Panc1 (cell line): ENCODE measurements around the gene FAM174A.

Source experiments
- POLR2AphosphoS5 ChIP-seq: IDR thresholded peaks from 2 replicates; pipeline ENCODE4 v1.6.1; 2012; ENCODE audit warnings: mild to moderate bottlenecking, low read depth, low read length, moderate library complexity
- SIN3A ChIP-seq: IDR thresholded peaks from 2 replicates; pipeline ENCODE4 v1.6.1; 2012; ENCODE audit warnings: low read depth, mild to moderate bottlenecking, low read length, moderate library complexity, borderline replicate concordance; ENCODE audit not compliant: insufficient read depth
- TCF7L2 ChIP-seq: IDR thresholded peaks from 2 replicates; pipeline ENCODE4 v1.6.1; 2011; ENCODE audit warnings: mild to moderate bottlenecking, low read depth, low read length, inconsistent platforms
- TF ChIP-seq, protein P1 (sequence below): fragments of 450-650 bp; IDR thresholded peaks from 2 replicates; pipeline ENCODE4 v1.5.1; 2017; ENCODE audit warnings: mild to moderate bottlenecking
- TF ChIP-seq, protein P2 (sequence below), 2 experiments: IDR thresholded peaks; 2 replicates each; pipeline ENCODE4 v1.6.1; 2011 to 2012; ENCODE audit warnings: low read depth in 2 of 2, control low read depth in 1 of 2, low read length in 1 of 2, mild to moderate bottlenecking in 1 of 2, moderate library complexity in 1 of 2; ENCODE audit not compliant: insufficient read depth in 1 of 2

DNA sequence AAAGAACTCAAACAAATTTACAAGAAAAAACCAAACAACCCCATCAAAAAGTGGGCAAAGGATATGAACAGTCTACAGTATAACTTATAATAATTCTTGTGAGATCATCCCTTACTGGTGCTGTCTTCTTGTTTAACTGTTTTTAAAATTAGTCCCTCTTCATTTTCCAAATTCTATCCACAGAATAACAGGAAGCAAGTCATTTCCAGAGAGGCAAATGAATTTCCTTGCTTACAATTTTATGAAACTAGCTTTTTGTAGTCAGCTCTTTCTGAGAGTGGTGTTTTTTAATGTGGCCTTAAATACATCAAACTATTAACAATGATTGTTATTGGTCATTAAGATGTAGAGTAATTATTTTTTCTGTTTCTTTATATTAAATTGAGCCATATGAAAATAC is 40.6 kb downstream of the FAM174A start:
- TF ChIP-seq POLR2AphosphoS5, result no peak
- TF ChIP-seq, protein P1, sequence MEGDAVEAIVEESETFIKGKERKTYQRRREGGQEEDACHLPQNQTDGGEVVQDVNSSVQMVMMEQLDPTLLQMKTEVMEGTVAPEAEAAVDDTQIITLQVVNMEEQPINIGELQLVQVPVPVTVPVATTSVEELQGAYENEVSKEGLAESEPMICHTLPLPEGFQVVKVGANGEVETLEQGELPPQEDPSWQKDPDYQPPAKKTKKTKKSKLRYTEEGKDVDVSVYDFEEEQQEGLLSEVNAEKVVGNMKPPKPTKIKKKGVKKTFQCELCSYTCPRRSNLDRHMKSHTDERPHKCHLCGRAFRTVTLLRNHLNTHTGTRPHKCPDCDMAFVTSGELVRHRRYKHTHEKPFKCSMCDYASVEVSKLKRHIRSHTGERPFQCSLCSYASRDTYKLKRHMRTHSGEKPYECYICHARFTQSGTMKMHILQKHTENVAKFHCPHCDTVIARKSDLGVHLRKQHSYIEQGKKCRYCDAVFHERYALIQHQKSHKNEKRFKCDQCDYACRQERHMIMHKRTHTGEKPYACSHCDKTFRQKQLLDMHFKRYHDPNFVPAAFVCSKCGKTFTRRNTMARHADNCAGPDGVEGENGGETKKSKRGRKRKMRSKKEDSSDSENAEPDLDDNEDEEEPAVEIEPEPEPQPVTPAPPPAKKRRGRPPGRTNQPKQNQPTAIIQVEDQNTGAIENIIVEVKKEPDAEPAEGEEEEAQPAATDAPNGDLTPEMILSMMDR, result no peak
- TF ChIP-seq, protein P2, sequence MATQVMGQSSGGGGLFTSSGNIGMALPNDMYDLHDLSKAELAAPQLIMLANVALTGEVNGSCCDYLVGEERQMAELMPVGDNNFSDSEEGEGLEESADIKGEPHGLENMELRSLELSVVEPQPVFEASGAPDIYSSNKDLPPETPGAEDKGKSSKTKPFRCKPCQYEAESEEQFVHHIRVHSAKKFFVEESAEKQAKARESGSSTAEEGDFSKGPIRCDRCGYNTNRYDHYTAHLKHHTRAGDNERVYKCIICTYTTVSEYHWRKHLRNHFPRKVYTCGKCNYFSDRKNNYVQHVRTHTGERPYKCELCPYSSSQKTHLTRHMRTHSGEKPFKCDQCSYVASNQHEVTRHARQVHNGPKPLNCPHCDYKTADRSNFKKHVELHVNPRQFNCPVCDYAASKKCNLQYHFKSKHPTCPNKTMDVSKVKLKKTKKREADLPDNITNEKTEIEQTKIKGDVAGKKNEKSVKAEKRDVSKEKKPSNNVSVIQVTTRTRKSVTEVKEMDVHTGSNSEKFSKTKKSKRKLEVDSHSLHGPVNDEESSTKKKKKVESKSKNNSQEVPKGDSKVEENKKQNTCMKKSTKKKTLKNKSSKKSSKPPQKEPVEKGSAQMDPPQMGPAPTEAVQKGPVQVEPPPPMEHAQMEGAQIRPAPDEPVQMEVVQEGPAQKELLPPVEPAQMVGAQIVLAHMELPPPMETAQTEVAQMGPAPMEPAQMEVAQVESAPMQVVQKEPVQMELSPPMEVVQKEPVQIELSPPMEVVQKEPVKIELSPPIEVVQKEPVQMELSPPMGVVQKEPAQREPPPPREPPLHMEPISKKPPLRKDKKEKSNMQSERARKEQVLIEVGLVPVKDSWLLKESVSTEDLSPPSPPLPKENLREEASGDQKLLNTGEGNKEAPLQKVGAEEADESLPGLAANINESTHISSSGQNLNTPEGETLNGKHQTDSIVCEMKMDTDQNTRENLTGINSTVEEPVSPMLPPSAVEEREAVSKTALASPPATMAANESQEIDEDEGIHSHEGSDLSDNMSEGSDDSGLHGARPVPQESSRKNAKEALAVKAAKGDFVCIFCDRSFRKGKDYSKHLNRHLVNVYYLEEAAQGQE (IDR thresholded peaks at IDR 0.05; ENCODE audit: insufficient read depth in 1 of 2, low read depth in 2 of 2, low read length in 1 of 2), result no peak
- TF ChIP-seq TCF7L2, result no peak
- no peak for TF ChIP-seq SIN3A
